Mucosa of stomach (tissue), 1 donor: Measurements from ENCODE around the gene PPP3R1.

ENCODE experiments used
- H3K27me3 ChIP-seq: one replicate; pipeline ENCODE4 v1.7.0; 2013; ENCODE audit warnings: mild to moderate bottlenecking, low read length; ENCODE audit not compliant: control insufficient read depth, insufficient read depth
- H3K36me3 ChIP-seq: one replicate; pipeline ENCODE4 v1.7.0; 2013; ENCODE audit warnings: low read length; ENCODE audit not compliant: control insufficient read depth, insufficient read depth
- H3K4me1 ChIP-seq: one replicate; pipeline ENCODE4 v1.7.0; 2013; ENCODE audit warnings: mild to moderate bottlenecking, low read length; ENCODE audit not compliant: control insufficient read depth, insufficient read depth
- H3K4me3 ChIP-seq: one replicate; pipeline ENCODE4 v1.7.0; 2013; ENCODE audit warnings: low read length
- H3K9ac ChIP-seq: one replicate; pipeline ENCODE4 v1.7.0; 2013; ENCODE audit warnings: mild to moderate bottlenecking, low read length, moderate library complexity
- H3K9me3 ChIP-seq: one replicate; pipeline ENCODE4 v1.7.0; 2013; ENCODE audit warnings: mild to moderate bottlenecking, low read length, moderate library complexity; ENCODE audit not compliant: control insufficient read depth
- donor health status: Pancreatic carcinoma.

Gene PPP3R1

DNA sequence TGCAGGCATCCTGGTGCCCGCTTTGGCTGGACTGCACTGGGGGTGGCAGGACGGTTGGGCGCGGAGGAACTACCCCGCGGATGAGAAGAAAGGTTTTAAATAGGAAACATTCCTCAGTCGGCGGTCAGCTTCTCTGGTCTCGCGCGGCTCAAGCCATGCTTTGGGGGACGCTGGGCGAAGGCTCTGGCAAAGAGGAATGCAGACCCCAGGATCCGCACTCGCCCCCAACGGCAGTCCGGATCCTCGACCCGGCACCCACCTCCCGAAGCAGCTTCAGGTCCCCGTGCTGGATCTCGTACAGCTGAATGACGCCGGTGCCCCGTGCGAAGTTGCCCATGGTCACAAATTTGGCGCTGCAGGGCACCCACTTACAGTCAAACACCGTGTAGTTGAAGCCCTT lies 95.3 kb downstream of the PPP3R1 start:
- no peaks in the 10 kb centered on the region for H3K9me3 ChIP-seq
- H3K27me3 ChIP-seq: no peaks in the 10 kb centered on the region

DNA sequence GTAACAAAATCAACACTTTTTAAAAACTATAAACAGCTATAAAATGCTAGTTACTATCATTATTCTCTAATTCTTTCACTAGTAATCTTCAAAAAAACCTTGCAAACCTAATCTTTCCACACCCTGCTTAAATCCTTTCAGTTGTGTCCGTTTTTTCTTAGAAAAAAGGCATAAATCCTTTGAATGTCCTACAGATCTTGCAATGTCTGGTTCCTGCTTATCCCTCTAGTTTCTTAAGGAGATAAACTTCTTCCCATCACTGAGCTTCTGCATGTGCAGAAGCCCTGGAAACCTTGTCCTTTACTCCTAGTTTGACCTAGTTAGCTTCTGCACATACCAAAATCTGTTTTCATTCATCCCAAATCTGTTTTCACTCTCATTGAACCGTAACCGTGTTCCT lies 95.9 kb downstream of the PPP3R1 start:
- no peaks in the 10 kb centered on the region for H3K36me3 ChIP-seq
- no peaks in the 10 kb centered on the region for H3K9me3 ChIP-seq
- peak overlapping the region; percentile 88 for H3K4me3 ChIP-seq
- peaks cover 3% of the 10 kb centered on the region for H3K4me1 ChIP-seq
- H3K9ac ChIP-seq: peak overlapping the region; percentile 79
- no peaks in the 10 kb centered on the region for H3K27me3 ChIP-seq

More for the DNA sequence above, 95.3 kb downstream of the PPP3R1 start:
- peak overlapping the region; percentile 79 for H3K9ac ChIP-seq
- peaks cover 3% of the 10 kb centered on the region for H3K4me1 ChIP-seq
- peak overlapping the region; percentile 88 for H3K4me3 ChIP-seq
- no peaks in the 10 kb centered on the region for H3K36me3 ChIP-seq

DNA sequence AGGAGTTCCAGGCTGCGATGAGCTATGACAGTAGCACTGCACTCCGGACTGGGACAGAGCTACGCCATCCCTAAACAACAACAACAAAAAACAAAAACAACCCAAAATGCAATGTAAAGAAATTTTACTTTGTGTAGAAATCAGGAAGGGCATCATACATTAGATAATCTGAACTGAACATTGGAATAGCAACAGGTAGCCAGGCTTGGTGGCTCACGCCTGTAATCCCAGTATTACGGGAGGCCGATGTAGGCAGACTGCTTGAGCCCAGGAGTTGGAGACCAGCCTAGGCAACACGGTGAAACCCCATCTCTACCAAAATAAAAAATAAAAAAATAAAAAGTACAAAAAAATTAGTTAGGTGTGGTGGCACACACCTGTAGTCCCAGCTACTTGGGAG lies 96.7 kb downstream of the PPP3R1 start:
- H3K36me3 ChIP-seq: no peaks in the 10 kb centered on the region
- no peak overlapping the region for H3K9ac ChIP-seq
- H3K4me1 ChIP-seq: peaks cover 3% of the 10 kb centered on the region
- H3K9me3 ChIP-seq: no peaks in the 10 kb centered on the region
- no peak overlapping the region for H3K4me3 ChIP-seq
- H3K27me3 ChIP-seq: no peaks in the 10 kb centered on the region

DNA sequence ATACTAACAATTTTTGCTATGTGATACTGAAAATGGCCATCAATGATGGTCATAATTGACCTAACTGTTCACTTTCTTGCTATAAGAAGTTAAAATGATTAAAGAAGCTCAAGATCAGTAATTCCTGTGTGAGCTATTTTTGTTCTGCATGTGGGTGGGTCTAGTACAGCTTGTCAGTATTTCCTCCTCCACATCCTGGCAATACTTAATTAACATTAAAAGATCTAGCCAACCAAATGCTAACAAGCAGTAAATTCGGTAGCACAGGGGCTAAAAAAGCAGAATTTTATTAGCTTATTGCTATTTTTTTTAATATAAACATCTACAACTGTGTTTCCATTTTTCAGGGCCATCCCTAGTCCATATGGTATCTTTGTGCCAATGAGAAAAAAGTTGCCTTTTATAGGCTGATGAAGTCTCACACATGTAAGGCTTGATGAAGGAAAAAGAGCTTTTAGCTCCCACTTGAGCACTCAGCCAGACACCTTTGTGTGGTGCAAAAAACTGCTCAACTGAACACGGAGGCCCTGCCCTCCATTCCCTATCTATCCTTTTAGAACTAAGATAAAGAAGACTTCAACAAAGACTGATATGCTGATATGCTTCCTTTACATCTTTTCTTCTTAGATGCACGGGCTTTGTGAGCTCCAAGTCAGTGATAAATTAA lies 99.5 kb downstream of the PPP3R1 start:
- Histone ChIP-seq H3K9ac (no peak overlapping the region), H3K9me3 (no peaks in the 10 kb centered on the region), H3K4me3 (no peak overlapping the region)

DNA sequence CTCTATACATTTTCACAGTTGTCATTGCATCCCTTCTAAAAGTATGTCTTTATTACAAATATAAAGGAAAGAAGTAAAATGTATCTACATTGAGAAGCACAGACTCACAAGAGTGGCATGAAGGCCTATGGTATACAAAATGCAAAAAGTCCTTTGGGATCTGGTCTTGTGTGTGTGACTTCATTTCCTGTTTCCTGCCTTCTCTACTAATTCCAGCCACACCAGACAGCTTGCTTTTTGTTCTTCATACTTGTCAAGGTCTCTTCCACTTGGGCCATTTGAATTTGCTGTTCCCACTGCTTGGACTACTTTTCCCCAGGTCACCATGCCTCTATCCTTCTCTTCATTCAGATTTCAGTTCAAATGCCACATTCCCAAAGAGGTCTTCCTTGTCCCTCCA lies 101.3 kb downstream of the PPP3R1 start:
- Histone ChIP-seq H3K4me1 (no peaks in the 10 kb centered on the region), H3K4me3 (no peak overlapping the region), H3K36me3 (no peaks in the 10 kb centered on the region), H3K9me3 (no peaks in the 10 kb centered on the region), H3K27me3 (no peaks in the 10 kb centered on the region), H3K9ac (no peak overlapping the region)

More for the DNA sequence above, 99.5 kb downstream of the PPP3R1 start:
- Histone ChIP-seq H3K4me1 (no peaks in the 10 kb centered on the region), H3K27me3 (no peaks in the 10 kb centered on the region), H3K36me3 (no peaks in the 10 kb centered on the region)

DNA sequence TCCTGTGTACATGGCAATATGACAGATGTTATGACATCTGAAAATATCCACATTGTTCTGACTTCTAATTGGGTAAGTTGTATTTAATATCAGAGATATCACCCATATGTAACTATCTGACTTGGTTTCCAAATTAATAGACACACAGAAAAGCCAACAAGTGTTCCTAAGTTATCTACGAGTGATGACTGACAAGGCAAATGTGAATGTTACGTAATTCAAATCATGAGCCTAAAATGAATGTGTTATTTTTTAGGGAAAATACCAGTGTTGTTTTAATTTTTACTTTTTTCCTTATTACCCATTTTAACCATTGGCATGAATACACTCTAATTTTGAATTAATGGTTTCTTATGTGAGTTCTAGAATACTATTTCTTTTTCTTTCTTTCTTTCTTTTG lies 110.5 kb downstream of the PPP3R1 start:
- H3K27me3 ChIP-seq: no peaks in the 10 kb centered on the region
- no peaks in the 10 kb centered on the region for H3K36me3 ChIP-seq
- no peaks in the 10 kb centered on the region for H3K9me3 ChIP-seq

DNA sequence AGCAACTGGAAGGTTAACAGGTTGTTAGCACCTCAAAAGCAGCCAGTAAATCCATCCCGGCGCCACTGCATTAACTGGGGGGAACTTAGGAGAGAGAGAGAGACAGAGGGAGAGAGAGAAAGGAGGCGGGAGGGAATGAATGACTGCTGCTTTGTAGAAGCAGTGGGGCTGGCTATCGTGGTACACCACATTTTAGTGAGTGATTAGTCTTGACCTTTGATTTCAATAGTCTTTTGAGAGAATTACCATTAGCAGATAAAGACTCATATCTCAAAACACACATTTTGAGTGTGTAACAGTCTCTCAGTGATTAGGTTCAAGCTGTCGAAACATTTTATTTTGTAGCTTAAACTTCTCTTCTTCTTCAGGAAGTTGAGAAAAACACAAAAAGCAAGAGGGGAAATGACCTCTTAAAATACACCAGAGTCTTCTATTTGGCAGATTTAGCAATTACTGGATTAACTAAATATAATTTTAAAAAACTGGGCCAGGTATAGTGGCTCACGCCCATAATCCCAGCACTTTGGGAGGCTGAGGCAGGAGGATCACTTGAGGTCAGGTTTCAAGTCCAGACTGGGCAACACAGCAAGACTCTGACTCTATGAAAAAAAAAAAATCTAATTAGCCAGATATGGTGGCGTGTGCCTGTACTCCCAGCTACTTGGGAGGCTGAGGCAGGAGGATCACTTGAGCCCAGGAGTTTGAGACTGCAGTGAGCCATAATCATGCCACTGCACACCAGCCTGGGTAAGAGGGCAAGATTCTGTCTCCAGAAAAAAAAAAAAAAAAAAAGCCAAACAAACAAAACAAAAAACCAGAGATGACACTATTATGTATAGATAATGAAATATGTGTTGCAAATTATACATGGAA lies 116.6 kb downstream of the PPP3R1 start:
- H3K36me3 ChIP-seq: no peaks in the 10 kb centered on the region
- no peaks in the 10 kb centered on the region for H3K9me3 ChIP-seq
- no peak overlapping the region for H3K9ac ChIP-seq
- no peak overlapping the region for H3K4me3 ChIP-seq
- H3K4me1 ChIP-seq: no peaks in the 10 kb centered on the region
- no peaks in the 10 kb centered on the region for H3K27me3 ChIP-seq

More for the DNA sequence above, 110.5 kb downstream of the PPP3R1 start:
- Histone ChIP-seq H3K4me1 (no peaks in the 10 kb centered on the region), H3K9ac (no peak overlapping the region), H3K4me3 (no peak overlapping the region)

DNA sequence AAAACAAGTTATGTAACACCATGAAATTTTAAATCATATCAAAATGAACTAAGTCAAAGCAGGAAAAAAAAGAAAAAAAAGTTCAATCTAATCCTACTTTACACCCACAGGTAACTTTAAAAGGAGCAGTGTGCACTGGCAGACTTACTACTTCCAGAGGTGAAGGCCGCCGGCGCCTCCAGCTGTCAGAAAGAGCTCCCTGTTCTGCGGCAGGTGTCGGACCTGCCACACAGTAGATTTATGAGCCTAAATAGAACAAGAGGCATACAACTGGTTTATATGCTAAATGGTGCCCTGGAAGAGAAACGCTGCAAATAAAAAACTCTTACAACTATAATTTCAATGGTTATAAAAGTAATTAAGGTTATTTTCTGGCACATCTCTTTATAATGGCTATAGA lies 117.8 kb downstream of the PPP3R1 start:
- H3K9ac ChIP-seq: no peak overlapping the region
- no peaks in the 10 kb centered on the region for H3K9me3 ChIP-seq
- H3K4me1 ChIP-seq: no peaks in the 10 kb centered on the region
- no peaks in the 10 kb centered on the region for H3K36me3 ChIP-seq
- H3K4me3 ChIP-seq: no peak overlapping the region
- H3K27me3 ChIP-seq: no peaks in the 10 kb centered on the region

DNA sequence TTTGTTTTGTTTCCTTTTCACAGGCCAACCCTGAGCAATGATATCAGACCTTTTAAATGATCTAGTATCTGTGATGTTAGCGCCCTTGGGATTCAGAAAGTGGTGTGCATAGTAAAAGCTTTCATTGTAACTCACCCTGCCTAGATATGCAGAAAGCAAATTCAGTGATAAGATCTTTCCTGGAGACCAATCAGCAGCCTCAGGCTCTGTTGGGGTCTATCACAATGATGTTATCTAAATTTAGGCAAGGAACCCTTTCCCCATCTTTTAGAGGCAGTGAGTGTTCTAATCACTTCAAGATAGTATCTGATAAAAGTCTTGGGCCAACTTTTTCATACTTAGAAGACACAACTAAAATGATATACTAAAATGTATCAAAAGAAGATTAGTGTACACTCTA lies 118.2 kb downstream of the PPP3R1 start:
- Histone ChIP-seq H3K9me3 (no peaks in the 10 kb centered on the region), H3K27me3 (no peaks in the 10 kb centered on the region), H3K4me1 (no peaks in the 10 kb centered on the region), H3K4me3 (no peak overlapping the region), H3K9ac (no peak overlapping the region), H3K36me3 (no peaks in the 10 kb centered on the region)
